ENCODE results near the gene TIMP4.

Gene TIMP4

DNA sequence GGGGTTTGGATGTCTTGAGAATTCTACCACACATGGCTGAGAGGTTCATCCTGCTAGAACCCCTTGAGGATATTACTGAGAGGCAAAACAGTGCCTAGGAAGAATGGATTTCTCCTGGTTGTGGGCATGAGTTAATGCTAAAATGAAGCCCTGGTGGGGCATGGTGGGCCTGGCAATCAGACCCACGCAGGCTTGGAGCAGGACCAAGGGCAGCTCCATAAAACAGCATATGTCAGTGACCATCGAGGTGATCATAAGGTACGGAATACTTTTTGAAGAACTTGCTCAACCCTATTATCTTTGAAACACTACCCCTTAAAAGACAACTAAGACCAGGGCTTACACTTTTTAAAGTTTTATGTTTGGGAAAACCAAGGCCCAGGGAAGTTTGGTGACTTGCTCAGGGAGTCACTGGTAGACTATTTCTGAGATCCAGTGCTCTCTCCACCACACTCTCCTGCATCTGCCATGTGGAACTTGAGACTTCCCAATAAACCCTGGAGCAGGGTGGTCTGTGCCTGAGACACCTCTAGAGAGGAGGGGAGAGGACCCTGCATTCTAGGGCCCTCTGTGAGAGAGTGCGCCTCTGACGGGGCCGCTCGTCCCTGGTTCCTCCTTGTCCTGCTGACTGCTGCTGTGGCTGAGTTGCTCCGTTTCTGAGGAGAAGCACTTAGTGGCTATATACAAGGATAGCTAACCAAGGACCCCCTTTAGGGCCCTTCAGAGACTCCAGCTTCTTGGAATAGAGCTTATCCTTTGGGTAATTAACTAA lies 28.0 kb upstream of the TIMP4 start:
- DNase-seq (ENCODE audit: low read depth, low spot score), result no peak
- H3K4me3 ChIP-seq (ENCODE audit: low read length), result no peak overlapping the region

- DNase-seq (ENCODE audit: low read depth, low spot score), result no peak
- no peak overlapping the region for H3K4me3 ChIP-seq (ENCODE audit: low read length)
Observed at GRCh38 chr3:12186046-12186445, 27.3 kb upstream of the TIMP4 start.

DNA sequence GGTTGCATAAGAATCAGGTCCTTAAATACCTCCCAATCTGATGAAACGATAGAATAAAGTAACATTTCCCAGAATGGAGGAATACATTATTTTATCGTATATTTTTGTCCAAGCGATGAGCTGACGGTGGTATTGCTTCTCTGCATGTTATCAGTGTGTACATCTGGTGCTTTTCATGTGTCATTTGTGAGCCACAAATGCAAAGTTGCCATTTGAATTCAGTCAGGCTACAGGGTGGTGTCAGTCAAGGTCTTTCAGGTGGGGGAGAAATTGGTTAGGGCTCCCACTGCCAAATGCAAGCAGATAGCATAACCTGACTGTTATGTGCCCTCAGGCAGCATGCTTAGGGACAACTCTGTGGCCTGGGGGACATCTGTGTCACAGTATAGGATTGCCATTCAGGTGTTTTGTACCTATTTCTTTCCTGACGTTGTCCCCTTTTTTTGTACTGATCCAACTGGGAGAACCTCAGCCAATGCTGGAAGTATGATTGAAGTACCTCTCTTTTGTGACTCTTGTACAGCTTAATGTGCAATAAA lies 26.5 kb upstream of the TIMP4 start:
- DNase-seq (ENCODE audit: low read depth, low spot score), result peak; percentile 46

GRCh38 chr3:12184541-12184940 lies 25.8 kb upstream of the TIMP4 start:
- no peak for DNase-seq (ENCODE audit: low read depth, low spot score)

More for the DNA sequence above, 26.5 kb upstream of the TIMP4 start:
- no peak overlapping the region for H3K4me3 ChIP-seq (ENCODE audit: low read length)

DNA sequence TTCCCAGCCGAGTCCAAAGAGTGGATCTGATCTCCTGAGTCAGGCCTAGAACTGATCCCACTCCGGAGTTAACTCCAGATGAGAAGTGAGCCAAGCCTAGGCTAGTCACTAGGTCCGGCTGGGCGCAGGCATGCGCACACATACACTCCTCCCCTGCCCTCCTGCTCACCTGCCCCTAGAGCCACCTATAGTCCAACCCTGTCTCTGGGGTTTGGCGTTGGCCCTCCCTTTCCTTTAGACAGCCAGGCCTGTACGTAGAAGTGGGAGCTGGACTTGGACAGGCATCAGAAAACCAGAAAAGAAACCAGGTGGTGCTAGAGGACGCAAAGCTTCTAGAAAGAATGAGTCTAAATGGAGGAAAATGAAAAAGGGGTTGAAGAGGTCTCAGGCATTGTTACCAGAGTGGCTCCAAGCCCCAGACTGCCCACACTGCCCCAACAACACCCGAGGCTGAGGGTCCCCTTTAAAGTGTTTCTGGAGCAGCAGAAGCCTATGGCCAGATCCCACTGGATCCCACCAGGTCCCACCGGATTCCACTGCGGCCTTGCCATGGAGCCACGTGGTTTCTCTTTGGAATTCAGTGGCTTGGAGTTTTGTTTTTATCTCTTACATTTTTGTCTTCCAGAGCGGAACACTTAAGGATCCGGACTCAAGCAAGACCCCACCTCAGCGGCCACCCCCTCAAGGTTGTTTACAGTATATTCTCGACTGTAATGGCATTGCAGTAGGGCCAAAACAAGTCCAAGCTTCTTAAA lies 24.2 kb upstream of the TIMP4 start:
- DNase-seq (ENCODE audit: low read depth, low spot score), result no peak
- H3K4me3 ChIP-seq (ENCODE audit: low read length), result no peak overlapping the region

More at GRCh38 chr3:12184541-12184940, 25.8 kb upstream of the TIMP4 start:
- H3K4me3 ChIP-seq (ENCODE audit: low read length), result no peak overlapping the region

- DNase-seq (ENCODE audit: low read depth, low spot score), result peak; percentile 25
Observed at GRCh38 chr3:12181806-12182205, 23.1 kb upstream of the TIMP4 start.

GRCh38 chr3:12181301-12181700 lies 22.6 kb upstream of the TIMP4 start:
- DNase-seq (ENCODE audit: low read depth, low spot score), result no peak
- H3K4me3 ChIP-seq (ENCODE audit: low read length), result no peak overlapping the region

More at GRCh38 chr3:12181806-12182205, 23.1 kb upstream of the TIMP4 start:
- no peak overlapping the region for H3K4me3 ChIP-seq (ENCODE audit: low read length)

DNA sequence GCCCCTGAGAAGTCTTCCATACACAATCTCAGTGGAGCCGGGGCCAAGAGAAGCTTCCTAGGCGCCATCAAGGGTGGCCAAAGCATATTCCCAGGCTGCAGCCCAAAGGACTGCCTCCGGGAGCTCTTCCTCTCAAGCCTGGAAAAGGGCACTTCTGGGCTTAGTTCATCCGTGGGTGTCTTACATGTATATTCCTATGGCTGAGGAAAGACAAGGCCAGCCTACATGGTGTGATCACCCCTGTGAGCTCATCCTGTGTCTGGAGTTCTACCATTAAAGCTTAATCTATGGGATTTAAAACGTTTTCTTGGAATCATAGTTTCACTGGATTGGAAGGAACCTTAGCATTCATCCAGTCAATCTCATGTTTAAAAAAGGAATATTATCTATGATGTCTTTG lies 21.9 kb upstream of the TIMP4 start:
- no peak for DNase-seq (ENCODE audit: low read depth, low spot score)
- H3K4me3 ChIP-seq (ENCODE audit: low read length), result no peak overlapping the region

DNA sequence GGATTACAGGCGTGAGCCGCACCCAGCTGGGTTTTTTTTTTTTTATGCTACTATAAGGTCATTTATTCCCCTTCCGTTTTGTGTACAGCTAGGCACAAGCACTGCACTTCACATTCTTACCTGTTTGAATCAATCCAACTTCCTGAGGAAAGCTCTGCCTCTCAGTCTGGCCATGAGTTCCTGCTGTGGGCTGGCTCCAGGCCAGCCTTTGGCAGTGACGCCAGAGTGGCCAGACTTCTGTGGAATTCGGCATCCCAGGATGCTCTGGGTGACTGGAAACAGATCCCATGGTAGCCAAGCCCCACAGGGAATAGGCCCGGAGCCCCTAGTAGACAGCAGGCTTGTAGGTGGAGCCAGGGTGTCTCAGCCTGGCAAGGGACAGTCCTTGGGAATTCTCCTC lies 21.5 kb upstream of the TIMP4 start:
- H3K4me3 ChIP-seq (ENCODE audit: low read length), result no peak overlapping the region
- DNase-seq (ENCODE audit: low read depth, low spot score), result no peak

DNA sequence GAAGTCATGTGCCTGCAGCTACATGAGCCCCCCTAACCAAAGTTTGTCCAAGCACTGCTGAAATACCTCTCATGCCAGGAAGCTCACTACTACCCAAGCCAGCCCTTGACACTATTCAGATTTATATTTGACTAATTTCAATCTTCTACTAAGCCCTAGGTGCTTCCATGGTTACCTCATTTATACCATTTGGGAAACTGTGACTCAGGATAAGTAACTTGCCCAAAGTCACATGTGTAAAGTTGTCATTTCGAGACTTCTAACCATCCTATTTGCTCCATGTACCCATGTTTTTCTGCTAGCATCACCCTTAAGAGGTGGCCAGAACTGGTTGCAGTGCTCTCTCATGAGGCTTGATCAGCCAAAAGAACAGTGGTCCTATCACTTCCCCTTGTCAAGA lies 20.7 kb upstream of the TIMP4 start:
- H3K4me3 ChIP-seq (ENCODE audit: low read length), result no peak overlapping the region
- DNase-seq (ENCODE audit: low read depth, low spot score), result no peak

GRCh38 chr3:12178091-12178820 lies 19.5 kb upstream of the TIMP4 start:
- DNase-seq (ENCODE audit: low read depth, low spot score), result no peak
- H3K4me3 ChIP-seq (ENCODE audit: low read length), result no peak overlapping the region

DNA sequence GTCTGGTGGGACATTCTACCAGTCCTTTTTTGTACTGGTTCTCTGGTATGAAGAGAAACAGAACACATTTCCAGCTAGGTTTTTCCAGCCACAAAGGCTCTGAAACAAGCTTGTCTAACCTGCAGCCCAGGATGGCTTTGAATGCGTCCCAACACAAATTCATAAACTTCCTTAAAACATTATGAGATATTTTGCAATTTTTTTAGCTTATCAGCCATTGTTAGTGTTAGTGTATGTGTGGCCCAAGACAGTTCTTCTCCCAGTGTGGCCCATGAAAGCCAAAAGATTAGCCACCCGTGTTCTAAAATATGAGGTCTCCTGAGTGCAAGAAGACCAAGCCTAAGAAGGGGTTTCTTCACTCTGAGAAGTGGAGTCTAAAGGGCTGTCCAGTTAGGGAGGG lies 18.4 kb upstream of the TIMP4 start:
- DNase-seq (ENCODE audit: low read depth, low spot score), result no peak
- H3K4me3 ChIP-seq (ENCODE audit: low read length), result no peak overlapping the region

- H3K4me3 ChIP-seq (ENCODE audit: low read length), result no peak overlapping the region
- no peak for DNase-seq (ENCODE audit: low read depth, low spot score)
Observed at GRCh38 chr3:12175844-12176453, 17.2 kb upstream of the TIMP4 start.

DNA sequence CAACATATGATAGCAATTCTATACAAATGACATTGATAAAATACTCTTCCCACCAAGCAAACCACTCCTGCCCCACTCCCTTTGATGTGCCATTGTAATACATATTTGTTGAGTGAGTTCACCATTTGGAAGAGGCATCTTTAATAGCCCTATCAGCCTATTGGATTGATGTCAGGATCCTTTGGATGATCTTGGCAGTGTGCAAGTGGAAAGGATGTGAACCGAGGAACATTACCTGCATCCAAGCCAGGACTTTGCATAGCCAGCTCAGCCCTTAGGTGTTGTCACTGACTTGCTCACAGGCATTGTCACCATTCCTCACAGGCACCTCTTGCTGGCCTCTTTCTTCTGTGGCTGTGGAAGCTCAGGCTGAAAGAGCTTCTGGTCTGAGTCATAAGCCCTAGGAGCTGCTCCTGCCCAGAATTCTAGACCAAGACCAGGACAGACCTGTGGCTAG lies 16.5 kb upstream of the TIMP4 start:
- DNase-seq (ENCODE audit: low read depth, low spot score), result no peak
- H3K4me3 ChIP-seq (ENCODE audit: low read length), result no peak overlapping the region

DNA sequence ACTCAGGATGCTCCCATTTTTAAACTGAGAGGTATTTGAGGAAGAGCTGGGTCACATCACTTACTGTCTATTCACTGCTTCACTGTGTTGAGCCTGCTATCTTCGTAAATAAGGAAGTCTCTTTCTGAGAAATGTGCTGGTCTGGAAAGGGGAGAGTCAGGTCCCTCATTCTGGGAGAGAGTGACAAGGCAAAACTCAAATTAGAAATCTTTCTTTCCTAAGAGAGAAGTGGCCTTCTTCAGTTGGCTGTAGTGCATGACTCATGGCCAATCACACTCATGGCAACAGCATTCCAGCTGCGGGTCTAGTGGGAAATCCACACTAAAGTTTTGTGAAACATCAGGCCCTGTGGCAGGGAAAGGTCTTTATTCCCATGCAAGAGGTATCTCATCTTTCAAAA lies 11.5 kb upstream of the TIMP4 start:
- no peak for DNase-seq (ENCODE audit: low read depth, low spot score)

GRCh38 chr3:12165909-12166308 lies 7.2 kb upstream of the TIMP4 start:
- no peak for DNase-seq (ENCODE audit: low read depth, low spot score)
- H3K4me3 ChIP-seq (ENCODE audit: low read length), result no peak overlapping the region

More for the DNA sequence above, 11.5 kb upstream of the TIMP4 start:
- H3K4me3 ChIP-seq (ENCODE audit: low read length), result no peak overlapping the region

DNA sequence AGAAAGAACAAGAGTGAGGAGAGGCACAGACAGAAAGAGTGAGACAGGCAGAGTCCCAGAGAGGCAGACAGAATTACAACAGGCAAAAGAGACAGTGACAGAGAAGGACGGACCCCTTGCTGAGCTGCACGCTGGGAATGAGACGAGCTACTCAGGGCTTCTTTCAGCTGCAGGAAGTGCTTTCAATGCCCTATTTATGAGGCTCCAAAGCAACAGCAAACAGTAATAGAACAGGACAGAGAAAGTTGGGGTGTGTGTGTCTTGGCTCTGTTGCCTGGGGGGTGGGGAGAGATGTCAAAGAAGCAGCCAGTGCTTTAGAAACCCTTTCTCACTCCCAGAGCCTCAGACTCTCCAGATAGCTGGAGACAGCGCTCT lies 502 bp upstream of the TIMP4 start:
- H3K4me3 ChIP-seq (ENCODE audit: low read length), result no peak overlapping the region
- no peak for DNase-seq (ENCODE audit: low read depth, low spot score)

DNA sequence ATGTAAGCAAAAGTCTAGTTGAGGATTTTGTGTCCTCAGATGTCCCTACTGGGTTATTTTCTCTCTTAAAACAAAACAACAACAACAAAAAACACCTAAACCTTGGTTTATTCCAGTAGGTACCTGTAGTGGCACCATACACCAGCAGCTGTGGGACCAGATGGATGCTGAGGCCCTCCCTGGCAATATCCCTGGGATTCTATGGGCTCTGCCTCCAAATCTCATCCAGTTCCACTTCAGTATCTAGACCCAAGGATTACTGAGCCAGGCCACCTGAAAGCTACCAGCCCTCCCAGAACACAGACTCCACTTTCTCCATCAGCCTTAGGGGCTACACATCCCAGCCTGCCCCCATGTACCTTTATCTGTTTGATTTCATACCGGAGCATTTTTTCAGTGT lies 1.7 kb downstream of the TIMP4 start:
- DNase-seq (ENCODE audit: low read depth, low spot score), result no peak

DNA sequence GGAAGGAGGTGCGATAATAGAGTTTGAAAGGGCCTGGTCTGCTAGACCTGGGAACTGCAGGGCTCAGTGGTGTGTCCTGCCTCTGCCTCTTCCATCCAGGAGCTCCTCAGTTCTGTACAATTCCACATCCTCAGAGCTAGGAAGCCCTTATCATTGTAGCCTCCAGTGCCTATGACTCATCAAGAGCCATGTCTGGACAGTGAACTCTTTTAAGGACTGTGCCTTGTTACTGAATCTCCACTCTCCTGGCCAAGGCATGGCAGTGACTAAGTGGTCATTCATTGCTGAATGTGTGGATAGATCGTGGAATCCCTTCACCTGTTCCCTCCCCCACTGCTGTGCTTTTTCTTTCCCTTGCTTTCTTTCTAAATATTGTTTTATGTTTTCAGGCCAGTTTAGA lies 2.9 kb downstream of the TIMP4 start:
- no peak for DNase-seq (ENCODE audit: low read depth, low spot score)
- H3K4me3 ChIP-seq (ENCODE audit: low read length), result no peak overlapping the region

More for the DNA sequence above, 1.7 kb downstream of the TIMP4 start:
- H3K4me3 ChIP-seq (ENCODE audit: low read length), result no peak overlapping the region

All from Jurkat, Clone E6-1 (cell line).